GM18870 (cell line): Measurements from ENCODE around the gene PEF1.

Experiments used
- ATAC-seq: cut with Tn5 transposase; IDR thresholded peaks from one replicate; pipeline ENCODE4 v1.9.1; 2021; ENCODE audit warnings: moderate library complexity; ENCODE audit not compliant: unreplicated experiment

PEF1 gene

DNA sequence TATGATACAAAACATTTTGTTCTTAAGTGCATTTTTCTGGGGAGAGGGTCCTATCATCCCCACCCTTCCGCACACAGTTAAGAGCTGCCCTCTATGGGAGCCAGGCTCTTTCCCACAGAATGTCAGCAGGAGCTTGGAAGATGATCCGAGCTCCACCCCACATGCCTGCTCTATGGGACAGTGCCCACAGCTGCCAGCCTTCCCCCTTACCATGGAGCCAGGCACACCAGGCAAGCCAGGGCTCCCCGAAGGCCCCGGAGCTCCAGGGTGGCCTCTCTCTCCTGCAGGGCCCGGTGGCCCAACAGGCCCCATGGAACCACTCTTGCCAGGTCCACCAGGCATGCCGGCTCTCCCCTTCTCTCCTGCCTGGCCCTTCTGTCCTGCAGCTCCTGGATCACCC is 10.4 kb upstream of the PEF1 start:
- ATAC-seq, result no peak

GRCh38 chr1:31654474-31654776 is 9.7 kb upstream of the PEF1 start:
- ATAC-seq, result no peak

GRCh38 chr1:31653717-31654473 is 9.2 kb upstream of the PEF1 start:
- no peak for ATAC-seq

DNA sequence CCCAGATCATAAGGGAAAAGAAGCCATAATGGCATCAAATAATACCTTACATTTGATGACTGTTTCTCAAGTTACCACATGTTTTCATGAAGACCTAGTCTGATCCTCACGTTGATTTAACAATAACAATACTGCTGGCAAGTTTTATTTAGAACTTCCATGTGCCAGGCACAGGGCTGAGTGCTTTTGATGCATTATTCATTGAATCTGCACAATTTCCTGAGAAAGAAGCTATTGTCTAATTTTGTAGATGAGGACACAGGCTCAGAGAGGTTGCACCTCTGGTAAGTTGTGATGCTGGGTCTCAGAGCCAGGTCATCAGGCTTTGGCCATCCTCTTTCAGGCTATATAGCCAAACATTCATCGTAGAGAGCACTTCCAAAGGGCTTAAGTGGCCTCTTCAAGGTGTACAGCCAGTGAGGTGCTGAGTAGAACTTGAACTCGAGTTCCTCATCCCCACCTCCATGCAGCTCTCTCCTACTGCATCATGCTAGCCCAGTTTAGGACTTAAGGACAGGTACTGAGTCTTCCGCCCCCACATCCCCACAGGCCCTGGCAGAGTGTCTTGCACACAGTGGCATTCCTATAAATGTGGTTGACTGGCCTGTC is 8.3 kb upstream of the PEF1 start:
- ATAC-seq, result no peak

- ATAC-seq, result no peak
Measured at GRCh38 chr1:31651766-31652165, 7.1 kb upstream of the PEF1 start.

GRCh38 chr1:31651089-31651420 is 6.4 kb upstream of the PEF1 start:
- ATAC-seq, result no peak

DNA sequence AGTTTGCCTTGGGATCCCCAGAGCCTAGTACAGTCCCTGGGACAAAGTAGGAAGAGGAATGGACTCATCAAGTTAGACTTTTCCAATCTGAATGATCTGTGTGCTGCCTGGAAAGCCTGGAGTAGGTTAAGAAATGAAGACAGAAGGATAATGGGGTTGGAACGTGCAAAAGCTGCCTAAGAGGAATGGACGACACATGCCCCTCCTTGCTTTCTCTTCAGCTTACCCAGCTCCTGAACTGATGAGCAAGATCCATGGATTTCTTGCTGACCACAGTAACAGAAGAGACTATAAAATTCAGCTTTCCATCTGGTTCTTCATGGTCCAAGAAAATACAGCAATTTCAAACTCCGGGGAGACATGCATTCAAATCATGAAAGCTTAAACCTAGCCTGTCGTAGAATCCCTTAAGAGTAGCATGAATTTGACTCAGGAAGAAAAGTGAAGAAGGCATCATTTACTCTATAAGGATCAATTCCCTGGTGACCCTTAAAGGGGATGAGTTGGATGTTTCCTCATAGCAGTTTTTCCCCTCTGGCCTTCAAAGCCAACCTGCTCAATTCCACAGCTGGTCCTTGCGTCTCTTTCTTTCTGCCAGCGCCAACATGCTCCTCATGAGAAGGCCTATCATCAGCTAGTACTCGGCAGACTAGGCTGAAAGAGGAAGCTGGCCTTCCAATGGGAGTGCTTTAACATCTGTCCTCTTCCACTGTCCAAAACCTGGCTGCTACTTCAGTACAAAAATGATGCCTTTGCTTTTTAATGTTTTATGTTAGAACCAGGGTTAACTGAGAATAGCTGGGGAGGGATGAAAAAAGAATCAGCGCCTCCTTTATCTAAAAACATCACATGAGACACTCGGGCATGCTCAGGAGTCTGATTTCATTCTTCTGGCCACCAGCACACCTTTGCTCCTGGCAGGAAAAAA is 5.7 kb upstream of the PEF1 start:
- no peak for ATAC-seq

GRCh38 chr1:31648641-31649357 is 4.1 kb upstream of the PEF1 start:
- ATAC-seq, result no peak

GRCh38 chr1:31648190-31648589 is 3.5 kb upstream of the PEF1 start:
- no peak for ATAC-seq

GRCh38 chr1:31647106-31647505 is 2.4 kb upstream of the PEF1 start:
- ATAC-seq, result no peak

DNA sequence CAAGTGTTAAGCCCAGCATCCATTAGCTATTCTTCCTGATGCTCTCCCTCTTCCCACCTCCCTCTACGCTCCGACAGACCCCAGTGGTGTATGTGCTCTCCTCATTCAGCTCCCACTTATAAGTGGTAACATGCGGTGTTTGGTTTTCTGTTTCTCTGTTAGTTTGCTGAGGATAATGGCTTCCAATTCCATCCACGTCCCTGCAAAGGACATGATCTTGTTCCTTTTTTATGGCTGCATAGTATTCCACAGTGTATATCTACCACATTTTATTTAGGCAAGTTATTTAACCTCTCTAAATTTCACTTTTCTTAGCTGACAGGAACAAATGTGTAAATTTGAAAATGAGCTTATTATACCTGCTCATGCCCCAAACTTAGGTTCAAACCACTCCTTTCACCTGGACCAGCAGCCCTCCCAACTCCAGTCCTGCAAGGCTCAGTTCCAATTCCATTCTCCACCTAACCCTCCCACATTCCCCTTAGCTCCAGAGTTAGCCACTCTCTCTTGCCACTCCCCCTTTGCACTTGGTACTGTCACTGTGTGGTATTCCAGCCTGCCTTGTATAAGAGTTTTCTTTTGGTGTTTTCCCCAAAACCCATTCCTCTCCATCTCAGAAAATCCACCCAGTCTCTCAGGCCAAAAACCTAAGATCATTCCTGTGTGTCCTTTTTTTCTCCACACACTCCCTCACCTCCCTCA is 1.7 kb upstream of the PEF1 start:
- ATAC-seq, result no peak

DNA sequence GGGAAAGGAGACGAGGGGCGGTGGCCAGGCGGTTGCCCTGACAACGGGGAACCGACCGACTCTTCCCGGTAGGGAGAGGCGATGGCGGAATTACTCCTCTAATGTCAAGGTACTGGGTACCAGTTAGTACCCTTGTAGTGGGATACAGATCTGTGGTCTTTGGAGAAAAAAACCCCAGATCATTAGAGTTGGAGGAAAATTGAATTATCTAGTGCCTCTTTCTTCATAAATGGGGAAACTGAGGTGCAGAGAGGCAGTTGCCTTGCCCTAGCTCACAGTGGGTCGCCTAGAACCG is 545 bp upstream of the PEF1 start:
- ATAC-seq, result no peak

DNA sequence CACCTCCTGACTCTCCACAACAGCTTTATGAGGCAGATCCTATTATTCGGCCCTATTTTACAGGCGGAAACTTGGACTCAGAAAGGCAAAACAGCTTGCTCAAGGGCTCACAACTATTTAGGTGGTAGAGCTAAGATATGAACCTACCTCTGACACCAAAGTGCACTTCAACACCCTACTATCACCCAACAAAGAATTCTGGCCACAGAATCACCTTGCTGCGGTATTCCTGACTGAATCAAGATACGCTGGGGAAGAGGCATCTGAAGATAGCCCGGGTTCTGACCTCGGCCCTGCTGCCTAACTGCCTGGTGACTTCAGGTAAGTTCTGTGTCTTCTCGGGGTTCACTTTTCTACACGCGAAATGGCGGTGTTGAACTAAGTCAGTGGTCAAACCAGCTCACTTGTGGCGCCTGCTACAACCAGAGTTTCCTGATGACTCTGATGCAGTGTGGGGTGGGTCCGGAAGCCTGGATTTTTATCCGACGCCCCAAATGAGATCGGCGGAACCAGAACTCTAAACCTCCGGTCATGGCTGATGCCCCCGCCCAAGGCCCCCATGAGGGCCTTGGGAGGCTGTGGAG is 608 bp downstream of the PEF1 start:
- no peak for ATAC-seq

DNA sequence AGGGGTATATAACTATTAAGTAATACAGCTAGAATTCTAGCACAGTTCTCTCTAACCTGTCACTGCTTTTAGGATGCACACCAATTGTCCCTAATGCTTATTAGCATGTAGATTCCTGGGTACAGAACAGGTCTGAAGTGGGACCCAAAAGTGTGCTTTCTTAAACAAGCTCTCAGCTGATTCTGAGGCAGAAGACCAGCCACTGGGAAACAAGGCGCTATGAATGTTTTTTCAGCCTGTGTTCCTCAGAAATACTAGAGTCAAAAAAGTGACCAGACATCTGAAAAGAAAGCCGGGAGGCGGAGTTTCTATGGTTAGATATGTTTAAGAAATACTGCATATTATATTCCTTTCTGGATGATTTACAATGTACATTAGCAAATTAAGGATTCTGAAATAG is 1.8 kb downstream of the PEF1 start:
- no peak for ATAC-seq

DNA sequence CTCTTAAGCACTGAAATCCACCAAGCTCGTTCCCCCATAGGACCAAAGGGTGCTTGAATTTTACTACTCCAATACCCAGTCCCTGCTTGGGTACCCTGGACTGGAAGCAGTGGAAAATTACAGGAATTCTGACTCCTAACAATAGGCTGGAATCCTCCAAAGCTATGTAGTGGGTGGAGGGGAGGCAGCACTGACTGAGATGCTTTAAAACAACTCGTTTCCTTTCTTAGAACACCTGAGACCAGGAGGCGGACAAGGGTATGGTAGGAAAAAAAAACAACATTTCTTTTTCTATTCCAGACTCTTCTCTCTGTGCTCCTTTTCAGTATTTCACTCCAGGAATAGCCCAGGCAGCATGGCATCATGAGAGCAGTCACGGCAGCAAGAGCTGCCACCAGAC is 2.3 kb downstream of the PEF1 start:
- no peak for ATAC-seq

GRCh38 chr1:31640964-31641363 is 3.7 kb downstream of the PEF1 start:
- no peak for ATAC-seq

- no peak for ATAC-seq
Measured at GRCh38 chr1:31640179-31640578, 4.5 kb downstream of the PEF1 start.

- ATAC-seq, result no peak
Measured at GRCh38 chr1:31639543-31639942, 5.1 kb downstream of the PEF1 start.

- ATAC-seq, result no peak
Measured at GRCh38 chr1:31637915-31638673, 6.6 kb downstream of the PEF1 start.

DNA sequence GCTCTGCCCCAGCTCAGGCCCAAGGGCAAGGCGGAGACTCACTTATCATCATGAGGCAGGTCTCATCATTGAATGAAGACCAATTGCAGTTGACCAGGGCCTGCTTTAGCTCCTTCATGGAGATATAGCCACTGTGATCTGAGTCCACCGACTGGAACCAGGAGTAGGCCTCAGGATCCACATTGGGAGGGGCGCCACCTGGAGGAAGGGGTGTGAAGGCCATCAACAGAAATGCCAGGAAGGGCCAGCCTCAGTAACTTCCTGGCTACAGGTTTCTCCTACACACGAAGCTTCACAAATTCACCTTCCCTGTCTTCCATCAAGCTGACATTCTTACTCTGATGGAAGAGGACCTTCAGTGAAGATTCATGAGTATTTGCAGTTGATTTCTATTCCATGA is 11.6 kb downstream of the PEF1 start:
- ATAC-seq, result no peak
